GM06990 (cell line): Measurements from ENCODE around the gene AKAIN1.

Source experiments
- DNase-seq: peaks from one replicate; pipeline ENCODE4 v3.0.0-alpha.2; 2011; ENCODE audit not compliant: insufficient read length; ENCODE audit errors: extremely low read depth
- H3K27me3 ChIP-seq: replicated peaks from 2 replicates; pipeline ENCODE4 v1.6.0; 2011; ENCODE audit warnings: low read length; ENCODE audit not compliant: control insufficient read depth, insufficient read depth
- H3K36me3 ChIP-seq: 2 replicates; pipeline ENCODE4 v1.5.1; 2011; ENCODE audit warnings: low read length; ENCODE audit not compliant: control insufficient read depth, insufficient read depth
- H3K4me3 ChIP-seq: replicated peaks from 2 replicates; pipeline ENCODE4 v1.5.1; 2011; ENCODE audit warnings: low read depth, mild to moderate bottlenecking, control low read depth, low read length
- CTCF ChIP-seq: IDR thresholded peaks from 2 replicates; pipeline ENCODE4 v1.5.1; 2011; ENCODE audit warnings: low read length, control low read depth, mild to moderate bottlenecking, inconsistent platforms; ENCODE audit not compliant: insufficient read depth, poor library complexity, severe bottlenecking

AKAIN1 gene

GRCh38 chr18:5237083-5237722, 40.1 kb upstream of the AKAIN1 start:
- H3K27me3 ChIP-seq = no peaks in the 10 kb centered on the region
- no peak for TF ChIP-seq CTCF
- no peaks in the 10 kb centered on the region; the same call in 1 of the 2 replicates for H3K36me3 ChIP-seq
- H3K4me3 ChIP-seq = peak overlapping the region; percentile 86
- DNase-seq = no peak

GRCh38 chr18:5214583-5215351, 17.7 kb upstream of the AKAIN1 start:
- Histone ChIP-seq H3K4me3 (no peak overlapping the region), H3K36me3 (no peaks in the 10 kb centered on the region), H3K27me3 (no peaks in the 10 kb centered on the region; the same call in 1 of the 2 replicates)
- TF ChIP-seq CTCF = no peak
- DNase-seq = no peak

GRCh38 chr18:5207471-5208150, 10.6 kb upstream of the AKAIN1 start:
- TF ChIP-seq CTCF = no peak
- Histone ChIP-seq H3K4me3 (no peak overlapping the region), H3K27me3 (no peaks in the 10 kb centered on the region; the same call in 1 of the 2 replicates), H3K36me3 (no peaks in the 10 kb centered on the region)
- no peak for DNase-seq

- no peak for TF ChIP-seq CTCF
- Histone ChIP-seq H3K36me3 (no peaks in the 10 kb centered on the region), H3K27me3 (no peaks in the 10 kb centered on the region), H3K4me3 (no peak overlapping the region)
- DNase-seq = no peak
Measured at GRCh38 chr18:5198311-5198710, 1.3 kb upstream of the AKAIN1 start.

- no peak overlapping the region for H3K4me3 ChIP-seq
- no peaks in the 10 kb centered on the region for H3K36me3 ChIP-seq
- no peak for DNase-seq
- H3K27me3 ChIP-seq = no peaks in the 10 kb centered on the region
- no peak for TF ChIP-seq CTCF
Measured at GRCh38 chr18:5197461-5197860, 404 bp upstream of the AKAIN1 start.
